Esophagus muscularis mucosa (tissue), 4 donors: ENCODE data around the gene SRMS.

Experiments
- EP300 ChIP-seq: sonication (generic); formaldehyde crosslinking; IDR thresholded peaks from one replicate; pipeline ENCODE4 v1.6.1; 2017; ENCODE audit warnings: antibody characterized with exemption
- POLR2A ChIP-seq: fragments of 450-650 bp; IDR thresholded peaks from one replicate; pipeline ENCODE4 v1.6.1; 2017; ENCODE audit warnings: antibody characterized with exemption, moderate library complexity, mild to moderate bottlenecking, low read depth
- POLR2AphosphoS5 ChIP-seq, 2 donors: sonication (generic); formaldehyde crosslinking; IDR thresholded peaks; one replicate each; pipeline ENCODE4 v1.6.1; 2017; ENCODE audit warnings: antibody characterized with exemption in 2 of 2
- TF ChIP-seq, protein P1 (sequence below), 3 experiments: fragments of 200-600 bp in 2 of 3; fragments of 450-650 bp in 1 of 3; sonication (generic) in 2 of 3; IDR thresholded peaks; one replicate each; pipeline ENCODE4 v1.5.1; 2017 to 2019; ENCODE audit warnings: antibody characterized with exemption in 3 of 3, mild to moderate bottlenecking in 2 of 3, moderate library complexity in 1 of 3

DNA sequence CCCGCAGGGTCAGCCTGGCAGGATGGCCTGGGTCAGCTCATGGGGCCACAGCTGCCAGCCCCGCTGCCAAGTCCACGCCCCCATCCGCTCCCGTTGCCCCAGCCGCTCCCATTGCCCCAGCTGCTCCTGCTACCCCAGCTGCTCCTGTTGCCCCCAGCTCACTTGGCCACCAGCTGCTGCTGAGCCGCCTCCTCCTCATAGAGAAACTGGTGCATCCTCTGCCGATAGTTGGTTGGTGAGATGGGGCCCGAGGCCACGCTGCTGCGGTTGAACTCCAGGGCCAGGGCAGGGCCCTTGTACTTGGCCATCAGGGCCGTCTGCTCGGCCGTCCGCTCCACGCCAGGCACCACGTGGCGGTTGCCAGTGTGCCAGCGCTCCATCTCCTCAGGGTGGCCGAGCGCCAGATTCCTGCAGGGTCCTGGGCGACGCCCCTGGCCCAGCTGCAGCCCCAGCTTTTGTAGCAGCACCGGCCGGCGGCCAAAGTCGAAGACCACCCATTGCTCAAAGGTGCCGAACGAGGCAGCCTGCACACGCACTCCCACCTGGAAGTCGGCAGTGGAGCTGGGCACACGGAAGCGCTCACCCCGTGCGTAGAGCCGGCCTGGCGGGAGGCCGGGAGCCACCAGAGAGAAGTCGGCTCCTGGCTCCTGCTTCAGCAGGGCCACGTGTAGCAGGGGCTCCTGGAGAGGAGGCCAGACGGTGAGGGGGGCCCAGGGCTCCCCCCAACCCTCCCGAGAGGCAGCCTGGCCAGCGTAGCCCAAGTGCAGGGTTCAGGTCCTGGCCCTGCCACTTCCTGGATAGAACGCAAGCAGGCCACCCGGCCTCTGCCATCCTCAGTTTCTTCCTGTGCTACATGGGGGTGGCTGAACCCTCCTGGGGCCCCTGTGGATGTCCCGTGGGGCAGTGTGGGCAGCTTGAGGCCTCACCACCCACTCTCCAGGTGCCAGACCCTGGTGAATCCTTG is 21.7 kb upstream of the SRMS start:
- TF ChIP-seq, protein P1, sequence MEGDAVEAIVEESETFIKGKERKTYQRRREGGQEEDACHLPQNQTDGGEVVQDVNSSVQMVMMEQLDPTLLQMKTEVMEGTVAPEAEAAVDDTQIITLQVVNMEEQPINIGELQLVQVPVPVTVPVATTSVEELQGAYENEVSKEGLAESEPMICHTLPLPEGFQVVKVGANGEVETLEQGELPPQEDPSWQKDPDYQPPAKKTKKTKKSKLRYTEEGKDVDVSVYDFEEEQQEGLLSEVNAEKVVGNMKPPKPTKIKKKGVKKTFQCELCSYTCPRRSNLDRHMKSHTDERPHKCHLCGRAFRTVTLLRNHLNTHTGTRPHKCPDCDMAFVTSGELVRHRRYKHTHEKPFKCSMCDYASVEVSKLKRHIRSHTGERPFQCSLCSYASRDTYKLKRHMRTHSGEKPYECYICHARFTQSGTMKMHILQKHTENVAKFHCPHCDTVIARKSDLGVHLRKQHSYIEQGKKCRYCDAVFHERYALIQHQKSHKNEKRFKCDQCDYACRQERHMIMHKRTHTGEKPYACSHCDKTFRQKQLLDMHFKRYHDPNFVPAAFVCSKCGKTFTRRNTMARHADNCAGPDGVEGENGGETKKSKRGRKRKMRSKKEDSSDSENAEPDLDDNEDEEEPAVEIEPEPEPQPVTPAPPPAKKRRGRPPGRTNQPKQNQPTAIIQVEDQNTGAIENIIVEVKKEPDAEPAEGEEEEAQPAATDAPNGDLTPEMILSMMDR (IDR thresholded peaks at IDR 0.05), result no peak
- TF ChIP-seq POLR2A (no peak), POLR2AphosphoS5 (IDR thresholded peaks at IDR 0.05) (no peak), EP300 (no peak)
